Mononuclear cell (primary cell): ENCODE measurements around the gene STAM. TPM values are rescaled to one million over a fixed set of nuclear protein-coding genes. Genes with fewer than 3 reads are reported as not detected.

ENCODE experiments used
- H3K27me3 ChIP-seq: 2 replicates; pipeline ENCODE4 v1.6.0; 2011; ENCODE audit warnings: low read length, control low read depth; ENCODE audit not compliant: insufficient read depth
- H3K4me1 ChIP-seq: 2 replicates; pipeline ENCODE4 v1.5.1; 2011; ENCODE audit warnings: mild to moderate bottlenecking, low read length, control low read depth; ENCODE audit not compliant: insufficient read depth
- H3K4me3 ChIP-seq: 2 replicates; pipeline ENCODE4 v1.5.1; 2011; ENCODE audit warnings: mild to moderate bottlenecking, low read length, moderate library complexity
- H3K9me3 ChIP-seq: 2 replicates; pipeline ENCODE4 v1.5.1; 2011; ENCODE audit warnings: low read depth, mild to moderate bottlenecking, control low read depth, low read length
- total RNA-seq: library from RNA; depleted of rRNA; stranded (reverse); fragments of >200 nt; gene quantifications from one replicate; pipeline ENCODE4 v1.2.3, GENCODE V29; 2012

Gene STAM
- total RNA-seq, 1 donor: 51.2 TPM

DNA sequence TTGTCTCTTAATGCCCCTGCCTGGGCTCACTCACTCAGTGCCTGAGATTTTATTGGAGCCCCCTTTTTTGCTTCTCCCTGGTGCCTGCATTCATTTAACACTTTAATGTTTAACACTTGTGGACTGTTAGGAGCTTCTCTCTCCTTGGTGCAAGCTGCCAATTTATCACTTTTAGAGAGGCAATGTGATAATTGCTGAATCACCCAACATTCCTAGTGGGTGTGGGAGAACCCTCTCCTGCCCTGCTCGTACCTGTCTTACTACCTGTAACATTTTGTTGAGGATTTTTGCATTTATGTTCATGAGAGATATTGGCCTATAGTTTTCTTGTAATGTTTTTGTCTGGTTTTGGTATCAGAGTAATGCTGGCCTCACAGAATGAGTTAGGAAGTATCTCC, 13.2 kb downstream of the STAM start:
- Histone ChIP-seq H3K27me3 (no peaks in the 10 kb centered on the region), H3K4me3 (no peak overlapping the region), H3K9me3 (peaks cover 14% of the 10 kb centered on the region), H3K4me1 (peaks cover 20% of the 10 kb centered on the region)

DNA sequence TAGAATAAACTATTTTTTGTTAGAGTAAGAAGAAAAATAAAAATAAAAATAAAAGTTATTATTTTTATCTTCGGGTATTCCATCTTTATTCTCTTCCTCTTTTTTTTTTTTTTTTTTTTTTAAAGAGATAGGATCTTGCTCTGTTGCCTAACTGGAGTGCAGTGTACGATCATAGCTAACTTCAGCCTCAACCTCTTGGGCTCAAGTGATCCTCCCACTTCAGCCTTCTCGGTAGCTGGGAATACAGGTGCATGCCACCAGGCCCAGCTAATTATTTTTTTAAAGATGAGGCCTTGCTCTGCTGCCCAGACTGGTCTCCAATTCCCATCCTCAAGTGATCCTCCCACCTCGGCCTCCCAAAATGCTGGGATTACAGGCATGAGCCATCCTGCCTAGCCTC, 15.4 kb downstream of the STAM start:
- H3K4me1 ChIP-seq: peaks cover 20% of the 10 kb centered on the region
- H3K27me3 ChIP-seq: no peaks in the 10 kb centered on the region
- no peak overlapping the region for H3K4me3 ChIP-seq
- H3K9me3 ChIP-seq: no peaks in the 10 kb centered on the region

DNA sequence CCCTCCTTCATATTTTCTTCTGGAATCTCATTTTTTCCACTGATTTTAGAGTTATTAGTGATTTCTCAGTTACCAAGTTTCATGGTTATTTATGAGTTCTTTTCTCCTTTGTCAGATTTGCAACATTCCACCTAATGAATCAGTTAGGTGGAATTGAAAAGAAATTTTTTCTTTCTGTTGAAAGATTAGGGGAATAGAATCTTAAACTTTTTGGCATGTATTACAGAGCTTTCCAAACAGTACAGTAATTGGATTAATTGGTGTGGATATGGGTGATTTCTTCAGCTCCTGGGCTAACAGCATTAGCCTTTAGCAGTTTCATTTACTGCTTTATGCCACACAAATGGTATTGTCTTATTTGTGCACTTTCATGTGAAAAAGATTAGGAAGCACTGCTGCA, 17.0 kb downstream of the STAM start:
- H3K9me3 ChIP-seq: no peaks in the 10 kb centered on the region
- peaks cover 19% of the 10 kb centered on the region for H3K4me1 ChIP-seq
- no peaks in the 10 kb centered on the region for H3K27me3 ChIP-seq
- no peak overlapping the region for H3K4me3 ChIP-seq

DNA sequence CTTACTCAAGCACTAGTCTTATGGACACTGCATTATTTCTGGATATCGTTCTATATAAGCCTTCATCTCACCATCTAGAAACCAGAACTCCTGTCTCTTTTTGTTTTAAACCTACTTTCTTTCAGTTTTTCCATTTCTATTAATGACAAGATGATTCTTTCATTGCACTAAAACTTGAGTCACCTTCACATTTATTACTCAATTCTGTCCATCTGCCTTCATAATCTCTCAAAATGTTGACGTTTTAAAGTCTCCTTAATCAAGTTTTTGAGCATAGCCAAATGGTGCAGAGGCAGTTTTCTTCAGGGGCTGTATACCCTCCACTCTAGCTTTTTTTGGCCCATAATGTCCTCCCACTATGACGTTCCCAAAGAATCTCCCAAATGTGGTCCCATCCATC, 17.6 kb downstream of the STAM start:
- H3K4me3 ChIP-seq: no peak overlapping the region
- H3K9me3 ChIP-seq: no peaks in the 10 kb centered on the region
- H3K4me1 ChIP-seq: peaks cover 14% of the 10 kb centered on the region
- H3K27me3 ChIP-seq: no peaks in the 10 kb centered on the region

DNA sequence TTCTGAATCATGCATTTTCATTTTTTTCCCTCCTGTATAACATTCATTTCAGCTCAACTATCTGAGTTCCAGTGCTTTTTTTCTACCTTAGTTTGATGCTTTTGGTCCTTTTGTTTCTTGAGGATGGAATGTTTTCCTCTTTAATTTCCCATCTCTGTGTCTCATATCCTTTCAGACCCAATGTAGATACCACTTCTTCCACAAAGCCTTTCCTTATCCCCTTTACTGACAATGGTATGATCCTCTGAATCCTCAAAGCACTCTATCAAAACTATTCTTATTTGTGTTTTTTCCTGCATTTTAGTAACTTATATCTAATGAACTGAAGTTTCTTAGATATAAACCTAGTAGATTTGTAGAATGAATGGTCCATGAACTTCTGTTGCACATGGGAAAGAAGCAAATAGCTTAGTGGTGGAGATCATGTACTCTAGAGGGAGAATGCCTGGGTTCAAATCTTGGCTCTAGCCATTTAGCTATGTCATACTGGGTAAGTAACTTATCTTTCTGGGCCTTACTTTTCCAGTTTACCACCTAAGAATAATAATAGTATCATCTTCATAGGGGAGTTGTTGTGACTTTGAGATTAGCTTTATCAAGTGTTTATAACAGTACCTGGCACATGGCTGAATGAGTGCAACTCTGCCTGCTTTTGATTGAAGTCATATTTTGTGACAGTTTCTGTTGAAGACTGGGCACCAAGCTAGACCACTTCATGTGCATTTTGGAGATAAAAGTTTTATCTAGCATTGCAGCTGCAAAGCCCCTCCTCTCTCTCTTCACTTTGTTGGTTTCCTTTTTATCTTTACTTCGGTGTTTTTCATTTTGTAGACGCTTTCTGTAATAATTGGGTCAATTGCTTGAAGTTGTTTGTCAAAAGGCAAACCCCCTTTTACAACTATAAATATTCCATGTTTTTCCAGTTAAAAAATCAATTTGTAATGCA, 18.5 kb downstream of the STAM start:
- Histone ChIP-seq H3K4me1 (peaks cover 8% of the 10 kb centered on the region), H3K27me3 (no peaks in the 10 kb centered on the region), H3K4me3 (no peak overlapping the region), H3K9me3 (no peaks in the 10 kb centered on the region)

DNA sequence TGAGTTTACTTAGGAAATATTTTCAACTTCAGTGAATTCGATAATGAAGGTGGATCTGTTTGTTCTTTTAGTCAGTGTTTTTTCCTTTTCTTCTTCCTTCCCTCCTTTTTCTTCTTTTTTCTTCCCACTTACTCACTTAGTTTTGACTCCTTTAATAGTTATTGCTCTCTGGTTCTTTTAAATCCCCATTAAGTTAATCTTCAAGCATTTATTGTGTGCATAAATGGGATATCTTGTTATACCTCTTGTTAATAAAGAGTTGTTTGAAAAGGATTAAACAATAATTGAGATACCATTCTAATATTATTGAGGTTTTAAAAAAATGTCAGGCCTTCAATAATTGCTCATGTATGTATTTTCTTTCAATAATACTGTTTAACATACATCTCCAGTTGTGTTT, 19.5 kb downstream of the STAM start:
- Histone ChIP-seq H3K4me3 (no peak overlapping the region), H3K4me1 (peaks cover 6% of the 10 kb centered on the region), H3K9me3 (no peaks in the 10 kb centered on the region), H3K27me3 (no peaks in the 10 kb centered on the region)

DNA sequence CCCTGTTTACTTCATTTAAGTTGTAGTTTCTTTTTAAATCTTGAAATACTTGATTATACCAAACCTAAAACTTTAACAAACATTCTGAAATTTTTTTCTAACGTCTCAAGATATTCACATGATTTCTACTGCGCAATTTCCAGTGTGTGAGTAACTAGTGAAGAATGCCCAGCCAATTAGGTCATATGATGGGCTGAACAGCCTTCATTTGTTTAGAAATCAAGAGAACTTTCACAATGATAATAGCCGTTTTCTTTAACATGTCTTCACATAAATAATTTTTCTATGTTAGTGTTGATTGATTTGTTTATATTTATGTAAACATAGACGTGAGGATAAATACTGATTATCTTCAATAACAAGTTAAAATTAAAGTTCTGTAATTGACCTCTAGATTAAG, 21.8 kb downstream of the STAM start:
- H3K4me1 ChIP-seq: peaks cover 7% of the 10 kb centered on the region
- no peaks in the 10 kb centered on the region for H3K9me3 ChIP-seq
- no peaks in the 10 kb centered on the region for H3K27me3 ChIP-seq
- H3K4me3 ChIP-seq: no peak overlapping the region

DNA sequence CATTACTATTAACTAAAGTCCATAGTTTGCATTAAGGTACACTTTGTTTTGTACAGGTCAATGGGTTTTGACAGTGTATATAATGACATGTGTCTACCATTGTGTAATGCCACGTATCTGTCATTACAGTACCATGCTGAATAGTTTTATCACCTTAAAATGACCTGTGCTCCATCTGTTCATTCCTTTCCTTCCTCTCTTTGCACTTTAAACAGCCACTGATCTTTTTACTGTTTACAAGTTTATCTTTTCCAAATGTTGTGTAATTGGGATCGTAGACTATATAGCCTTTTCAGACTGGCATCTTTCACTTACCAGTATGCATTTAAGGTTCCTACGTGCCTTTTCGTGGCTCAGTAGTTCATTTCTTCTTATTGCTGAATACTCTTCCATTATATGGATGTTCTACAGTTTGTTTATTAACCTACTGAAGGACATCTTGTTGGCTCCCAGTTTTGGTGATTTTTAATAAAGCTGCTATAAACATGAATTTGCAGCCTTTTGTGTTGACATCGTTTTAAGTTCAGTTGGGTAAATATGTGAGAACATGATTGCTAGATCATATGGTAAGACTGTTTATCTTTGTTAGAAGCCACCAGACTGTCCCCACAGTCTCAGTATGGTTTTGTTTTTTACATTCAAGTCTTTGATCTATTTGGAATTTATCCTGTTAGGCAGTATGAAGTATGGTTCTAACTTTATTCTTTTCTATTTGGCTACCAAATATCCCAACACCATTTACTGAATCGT, 24.7 kb downstream of the STAM start:
- Histone ChIP-seq H3K4me1 (peaks cover 10% of the 10 kb centered on the region), H3K4me3 (no peak overlapping the region), H3K9me3 (no peaks in the 10 kb centered on the region), H3K27me3 (no peaks in the 10 kb centered on the region)

DNA sequence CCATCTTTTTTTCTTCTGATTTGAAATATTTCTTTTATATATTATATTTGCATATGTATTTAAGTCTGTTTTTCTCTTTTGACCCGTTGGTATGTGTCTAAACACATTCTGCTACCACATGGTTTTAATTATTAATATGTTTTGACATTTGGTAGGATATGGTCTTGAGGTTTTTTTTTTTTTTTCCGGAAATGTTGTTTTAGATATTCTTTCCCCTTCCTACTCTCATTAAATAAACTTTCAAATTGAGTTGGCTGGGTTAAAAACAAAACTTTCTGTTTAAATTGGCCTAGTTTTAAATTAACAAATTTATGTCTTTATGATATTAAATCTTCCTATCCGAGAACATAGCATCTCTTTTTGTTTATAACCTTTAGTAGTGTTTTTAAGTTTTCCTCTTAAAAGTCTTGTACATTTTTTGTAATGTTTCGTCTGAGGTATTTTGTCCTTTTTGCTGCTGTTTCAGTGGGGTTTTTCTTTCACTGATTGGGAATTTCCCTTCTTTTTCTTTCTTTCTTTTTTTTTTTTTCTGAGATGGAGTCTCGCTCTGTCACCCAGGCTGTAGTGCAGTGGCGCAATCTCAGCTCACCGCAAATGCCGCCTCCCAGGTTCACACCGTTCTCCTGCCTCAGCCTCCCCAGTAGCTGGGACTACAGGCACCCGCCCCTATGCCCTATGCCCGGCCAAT, 25.4 kb downstream of the STAM start:
- peaks cover 13% of the 10 kb centered on the region for H3K4me1 ChIP-seq
- no peaks in the 10 kb centered on the region for H3K27me3 ChIP-seq
- H3K9me3 ChIP-seq: no peaks in the 10 kb centered on the region
- no peak overlapping the region for H3K4me3 ChIP-seq

DNA sequence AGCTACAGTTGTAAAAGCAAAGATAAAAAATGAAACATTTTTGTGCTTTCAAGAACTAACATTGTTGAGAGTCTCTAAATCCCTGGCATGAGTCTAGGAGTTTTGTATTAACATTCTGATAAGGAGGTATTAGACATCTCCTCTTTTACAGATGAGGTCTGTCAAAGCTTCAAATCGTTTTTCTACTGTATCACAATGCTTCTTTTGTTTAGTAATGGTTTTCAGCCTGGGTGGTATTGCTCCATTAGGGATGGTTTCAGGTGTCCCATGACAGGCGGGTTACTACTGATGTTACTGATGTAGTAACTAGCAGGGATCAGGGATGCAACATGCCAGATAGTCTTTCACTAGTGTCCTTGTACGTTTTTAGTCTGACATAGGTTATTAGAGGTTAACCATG, 27.4 kb downstream of the STAM start:
- Histone ChIP-seq H3K4me3 (no peak overlapping the region), H3K4me1 (peaks cover 13% of the 10 kb centered on the region), H3K9me3 (no peaks in the 10 kb centered on the region), H3K27me3 (no peaks in the 10 kb centered on the region)

DNA sequence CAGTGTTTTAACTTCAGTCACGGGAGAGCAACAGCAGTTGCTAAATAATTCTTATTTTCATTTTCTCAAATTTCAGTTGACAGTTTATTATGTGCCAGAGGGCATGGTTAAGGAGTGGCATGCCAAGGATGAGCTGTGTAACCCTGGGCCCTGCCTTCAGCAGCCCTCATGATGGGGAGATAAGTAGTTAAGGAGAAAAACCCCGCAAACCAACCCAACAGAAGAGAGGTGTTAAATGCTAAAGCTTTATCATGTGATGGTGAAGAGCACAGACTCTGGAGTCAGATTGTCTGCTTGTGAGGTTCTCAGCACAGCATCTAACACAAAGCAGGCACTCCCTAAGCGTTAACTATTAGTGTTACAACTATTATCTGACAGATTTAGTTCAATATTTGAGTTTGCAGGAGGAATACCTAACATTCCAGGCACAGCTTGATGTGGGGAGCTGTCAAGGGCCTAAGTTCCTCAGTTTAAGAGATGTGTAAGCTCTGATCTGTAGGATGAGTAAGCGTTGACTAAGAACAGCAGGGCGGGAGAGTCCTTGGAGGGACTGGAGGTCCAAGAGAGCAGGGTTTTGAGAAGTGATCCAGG, 29.6 kb downstream of the STAM start:
- H3K9me3 ChIP-seq: no peaks in the 10 kb centered on the region
- H3K4me1 ChIP-seq: peaks cover 13% of the 10 kb centered on the region
- no peak overlapping the region for H3K4me3 ChIP-seq
- no peaks in the 10 kb centered on the region for H3K27me3 ChIP-seq

DNA sequence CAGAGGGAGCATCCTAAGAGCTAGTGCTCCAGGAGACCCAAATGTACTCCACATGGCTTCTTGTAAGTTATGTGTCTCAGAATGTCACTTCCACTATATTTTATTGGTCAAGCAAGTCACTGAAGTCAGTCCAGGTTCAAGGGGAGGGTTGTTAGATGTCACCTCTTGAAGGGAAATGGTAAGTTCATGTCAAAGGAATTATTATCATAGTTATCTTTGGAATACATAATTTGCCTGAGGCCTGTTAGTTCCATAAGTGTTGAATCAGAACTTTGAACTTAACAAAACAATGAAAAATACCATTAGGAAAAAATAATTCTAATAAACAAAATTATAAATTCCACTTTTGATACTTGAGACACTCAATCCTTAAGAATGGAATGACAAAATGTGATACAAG, 30.6 kb downstream of the STAM start:
- no peak overlapping the region for H3K4me3 ChIP-seq
- H3K27me3 ChIP-seq: no peaks in the 10 kb centered on the region
- peaks cover 12% of the 10 kb centered on the region for H3K4me1 ChIP-seq

DNA sequence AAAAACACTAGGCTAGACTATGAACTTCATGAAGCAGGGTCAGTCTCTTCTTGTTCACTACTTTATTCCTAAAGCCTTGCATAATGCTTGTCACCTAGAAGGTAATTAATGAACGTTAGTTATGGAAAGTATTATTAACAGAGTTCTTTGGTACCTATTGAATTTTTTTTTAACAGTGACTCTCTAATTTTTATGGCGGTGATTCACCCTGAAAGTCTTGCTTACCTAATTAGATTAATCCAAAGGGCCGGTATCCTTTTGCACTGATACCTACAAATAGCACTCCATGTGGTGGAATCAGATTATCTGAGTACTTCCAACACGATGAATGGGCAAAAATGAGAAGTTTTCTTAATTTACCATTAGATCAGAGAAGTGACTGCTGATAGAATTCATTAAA, 31.7 kb downstream of the STAM start:
- Histone ChIP-seq H3K4me3 (no peak overlapping the region), H3K9me3 (no peaks in the 10 kb centered on the region), H3K4me1 (peaks cover 6% of the 10 kb centered on the region), H3K27me3 (no peaks in the 10 kb centered on the region)

More for the DNA sequence above, 30.6 kb downstream of the STAM start:
- no peaks in the 10 kb centered on the region for H3K9me3 ChIP-seq

DNA sequence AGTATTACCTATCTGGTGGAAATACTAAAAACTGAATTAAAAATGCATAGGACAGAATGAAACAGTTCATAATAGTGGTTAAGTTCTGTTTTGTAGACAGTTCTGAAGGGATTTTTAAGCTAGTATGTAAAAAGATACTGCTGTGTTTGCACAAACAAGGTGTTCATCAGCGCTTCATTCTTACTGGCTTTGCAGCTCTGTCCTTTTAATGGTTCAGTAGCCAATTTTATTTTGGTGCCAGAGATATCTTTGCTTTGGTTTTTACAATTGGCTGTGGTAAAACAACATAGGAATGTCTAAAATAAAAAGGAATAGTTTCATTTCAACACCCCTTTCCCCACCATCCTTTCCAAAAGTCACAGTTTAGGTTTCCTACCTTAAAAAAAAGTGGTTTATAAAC, 33.0 kb downstream of the STAM start:
- H3K9me3 ChIP-seq: no peaks in the 10 kb centered on the region
- H3K4me1 ChIP-seq: peaks cover 6% of the 10 kb centered on the region
- no peaks in the 10 kb centered on the region for H3K27me3 ChIP-seq
- no peak overlapping the region for H3K4me3 ChIP-seq
